AG20443 (cell line): ENCODE results near the gene DUSP18.
A peak's percentile ranks its signal among the peaks of the same experiment; 100 is the strongest.
"Not testable (repeated sequence)": the region's sequence is repeated elsewhere in the genome, so short reads cannot be mapped to it uniquely, and the experiment has no call there.

ENCODE experiments used
- DNase-seq: peaks from one replicate; pipeline ENCODE4 v3.0.0; 2012; ENCODE audit warnings: low spot score, mixed read lengths

DUSP18 gene

DNA sequence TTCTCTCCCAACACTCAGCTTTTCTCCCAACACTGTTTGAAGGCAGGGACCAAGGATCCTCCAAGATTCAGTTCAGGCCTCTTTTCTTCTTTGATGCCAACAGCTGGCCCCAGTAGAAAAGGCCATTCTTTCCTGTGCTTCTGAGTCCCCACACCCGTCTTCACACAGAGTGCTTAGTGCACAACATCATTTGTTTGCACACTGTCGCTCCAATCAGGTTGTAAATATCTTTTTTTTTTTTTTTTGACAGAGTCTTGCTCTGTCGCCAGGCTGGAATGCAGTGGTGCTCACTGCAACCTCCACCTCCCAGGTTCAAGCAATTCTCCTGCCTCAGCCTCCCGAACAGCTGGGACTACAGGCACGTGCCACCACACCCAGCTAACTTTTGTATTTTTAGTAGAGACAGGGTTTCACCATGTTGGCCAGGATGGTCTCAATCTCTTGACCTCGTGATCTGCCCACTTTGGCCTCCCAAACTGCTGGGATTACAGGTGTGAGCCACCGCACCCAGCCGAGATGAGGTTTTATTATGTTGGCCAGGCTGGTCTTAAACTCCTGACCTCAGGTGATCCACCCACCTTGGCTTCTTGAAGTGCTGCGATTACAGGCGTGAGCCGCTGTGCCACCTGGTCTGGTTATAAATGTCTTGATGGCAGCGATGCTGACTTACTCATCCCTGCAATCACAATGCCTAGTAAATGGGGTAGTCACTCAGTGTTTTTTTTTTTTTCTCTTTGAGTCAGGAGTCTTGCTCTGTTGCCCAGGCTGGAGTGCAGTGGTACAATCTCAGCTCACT, 12.4 kb upstream of the DUSP18 start:
- DNase-seq: not testable (repeated sequence)

DNA sequence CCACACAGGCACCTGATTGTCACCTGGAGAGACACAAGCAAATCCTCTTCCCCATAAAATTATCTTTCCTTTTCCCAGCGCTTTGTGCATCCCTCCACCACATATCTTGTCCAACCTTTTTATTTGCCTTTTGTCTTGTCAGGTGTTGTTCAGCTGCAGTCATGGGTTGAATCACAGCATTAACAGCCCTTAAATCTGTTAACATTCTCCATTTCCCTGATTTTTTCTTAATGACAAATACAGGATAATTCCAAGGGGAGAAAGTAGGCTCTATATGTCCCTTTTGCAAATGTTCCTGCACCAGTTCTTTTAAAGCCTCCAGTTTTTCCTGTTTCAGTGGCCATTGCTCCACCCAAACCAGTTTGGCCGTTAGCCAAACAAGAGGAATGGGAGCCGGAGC, 8.9 kb upstream of the DUSP18 start:
- not testable (repeated sequence) for DNase-seq

DNA sequence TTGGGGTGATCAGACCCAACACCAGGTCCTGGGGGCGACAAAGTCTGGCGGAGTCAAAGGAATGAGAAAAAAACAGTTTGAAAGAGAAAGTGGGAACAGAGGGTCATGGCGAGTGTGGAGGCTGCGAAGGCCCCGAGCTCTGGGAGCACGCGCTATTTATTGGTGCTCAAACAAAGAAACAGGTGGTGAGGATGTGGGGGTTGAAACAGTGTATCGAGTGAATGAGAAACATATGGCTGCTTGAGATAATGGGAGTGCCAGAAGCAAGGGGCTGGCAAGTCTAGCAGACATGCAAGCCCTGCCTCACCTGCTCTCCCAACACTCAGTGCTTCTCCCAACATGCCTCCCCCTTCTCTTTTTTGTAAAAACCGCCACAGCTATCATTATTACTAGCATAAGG, 7.8 kb upstream of the DUSP18 start:
- DNase-seq: no peak

DNA sequence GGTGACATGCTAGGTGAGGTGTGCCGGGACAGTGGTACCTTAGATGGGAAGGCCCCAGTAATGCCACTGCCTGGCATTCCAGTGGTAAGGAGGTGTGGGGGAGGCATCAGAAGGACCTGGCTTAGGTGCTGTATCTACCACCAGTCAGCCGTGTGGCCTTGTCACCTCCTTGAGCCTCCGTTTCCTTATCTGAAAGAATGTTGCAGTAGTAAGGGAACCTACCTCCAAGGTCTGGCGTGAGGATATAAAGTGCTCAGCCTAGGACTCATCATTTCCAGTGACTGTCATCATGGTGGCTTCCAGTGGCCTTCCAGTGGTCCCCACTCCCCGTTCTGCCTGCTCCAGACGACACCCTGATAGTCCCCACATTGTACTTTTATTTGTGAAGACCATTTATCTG, 6.8 kb upstream of the DUSP18 start:
- DNase-seq: no peak

DNA sequence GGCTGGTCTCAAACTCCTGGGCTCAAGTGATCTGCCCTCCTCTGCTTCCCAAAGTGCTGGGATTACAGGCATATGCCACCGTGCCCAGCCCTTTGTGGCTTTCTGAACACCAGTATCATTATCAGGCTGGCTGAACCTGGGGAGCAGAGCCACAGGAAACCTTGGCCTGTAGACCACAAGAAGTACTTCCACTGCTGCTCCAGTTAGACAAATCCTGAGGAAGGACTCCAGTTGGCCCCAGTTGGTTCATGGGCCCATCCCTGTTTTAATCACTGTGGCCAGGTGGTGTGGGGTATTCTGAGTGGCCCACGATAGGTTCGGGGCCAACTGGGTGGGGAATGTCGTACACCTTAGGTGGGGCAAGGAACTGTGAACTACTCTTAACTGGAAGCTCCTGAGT, 5.5 kb upstream of the DUSP18 start:
- no peak for DNase-seq

DNA sequence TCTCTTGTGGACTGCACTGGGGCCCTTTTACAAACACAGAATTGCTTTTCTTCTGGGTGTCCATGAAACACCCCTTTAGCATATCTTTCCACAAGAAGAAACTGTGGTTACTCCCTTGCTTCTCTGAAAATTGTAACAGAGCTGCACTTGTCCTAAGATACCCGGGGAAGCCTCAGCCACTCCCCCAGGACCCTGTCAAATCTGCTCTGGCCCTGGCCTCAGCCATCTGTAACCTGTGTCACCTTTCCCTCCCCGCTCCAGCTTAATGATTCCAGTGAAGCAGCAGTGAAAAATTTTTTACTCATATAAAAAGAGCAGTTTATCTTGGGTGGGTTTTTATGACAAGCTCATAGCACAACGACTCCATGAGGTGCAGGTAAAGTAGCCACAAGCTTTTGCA, 3.4 kb upstream of the DUSP18 start:
- DNase-seq: no peak

DNA sequence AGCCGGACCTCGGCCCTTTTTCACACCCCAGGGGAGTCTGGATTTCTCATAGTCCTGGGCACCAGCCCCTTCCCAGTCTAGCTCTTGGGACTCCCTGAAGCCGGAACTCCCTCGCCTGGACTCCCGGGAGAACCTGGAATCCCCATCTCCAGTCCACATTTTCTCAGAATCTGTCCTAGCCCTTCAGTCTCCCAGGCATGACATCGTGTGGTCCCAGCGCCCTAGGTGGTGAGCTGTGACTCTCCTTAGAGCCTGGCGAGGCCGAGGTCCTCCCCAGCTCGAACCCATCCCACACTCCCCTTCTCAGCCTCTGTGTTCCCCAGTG, 673 bp upstream of the DUSP18 start:
- no peak for DNase-seq

DNA sequence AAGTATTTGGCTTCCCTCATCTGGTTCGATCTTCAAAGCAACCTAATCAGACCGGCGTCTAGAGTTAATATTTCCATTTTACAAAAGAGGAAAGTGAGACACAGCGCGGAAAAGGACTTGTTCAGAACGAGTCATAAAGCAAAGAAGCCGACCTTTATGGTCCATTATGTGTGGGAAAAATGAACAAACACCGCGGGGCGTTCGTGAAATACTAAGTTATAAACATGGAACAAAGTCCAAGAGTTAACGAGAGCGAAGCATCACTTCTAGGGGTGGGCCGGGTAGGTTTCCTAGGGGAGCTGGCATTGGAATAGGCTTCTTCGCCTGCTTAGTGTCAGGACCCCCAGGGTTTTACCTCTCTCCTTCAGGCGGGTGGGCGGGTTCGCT, 575 bp downstream of the DUSP18 start:
- DNase-seq: no peak

DNA sequence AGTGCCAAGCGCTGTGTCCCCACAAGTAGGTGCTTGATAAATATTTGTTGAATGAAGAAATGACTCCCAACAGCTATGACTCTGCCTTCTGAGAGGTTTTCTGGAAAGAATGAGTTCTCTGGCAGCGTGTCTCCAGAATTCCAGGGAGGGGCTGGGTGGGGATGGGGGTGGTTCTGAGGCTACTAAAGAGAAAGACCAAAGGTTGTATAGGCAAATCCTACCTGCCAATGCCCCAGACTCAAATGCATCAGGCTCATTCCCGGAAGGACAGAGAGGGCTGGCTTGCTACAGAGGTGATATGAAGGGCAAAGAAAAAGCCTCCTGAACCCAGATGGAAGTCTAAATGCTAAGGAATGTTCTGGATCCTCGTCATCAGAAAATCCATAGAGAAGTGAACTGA, 1.9 kb downstream of the DUSP18 start:
- DNase-seq: peak; percentile 5

DNA sequence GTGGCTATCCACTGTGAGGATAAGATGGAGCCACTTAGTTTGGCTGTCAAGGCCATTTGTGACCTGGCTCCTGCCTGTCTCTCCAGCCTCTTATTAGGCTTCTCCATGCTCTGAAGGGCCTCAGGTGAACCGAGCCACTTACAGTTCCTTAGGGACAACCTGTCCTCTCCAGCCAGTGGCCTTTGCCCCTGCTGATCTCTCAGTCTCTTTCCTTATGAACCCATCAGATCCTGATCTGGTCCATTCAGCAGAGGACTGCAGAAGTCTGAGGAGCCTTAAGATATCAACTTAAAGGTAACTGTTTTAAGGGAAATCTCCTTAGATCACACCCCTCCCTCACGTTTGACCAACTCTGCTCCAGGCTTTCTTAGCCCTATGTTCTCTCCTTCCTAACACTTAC, 2.4 kb downstream of the DUSP18 start:
- no peak for DNase-seq

DNA sequence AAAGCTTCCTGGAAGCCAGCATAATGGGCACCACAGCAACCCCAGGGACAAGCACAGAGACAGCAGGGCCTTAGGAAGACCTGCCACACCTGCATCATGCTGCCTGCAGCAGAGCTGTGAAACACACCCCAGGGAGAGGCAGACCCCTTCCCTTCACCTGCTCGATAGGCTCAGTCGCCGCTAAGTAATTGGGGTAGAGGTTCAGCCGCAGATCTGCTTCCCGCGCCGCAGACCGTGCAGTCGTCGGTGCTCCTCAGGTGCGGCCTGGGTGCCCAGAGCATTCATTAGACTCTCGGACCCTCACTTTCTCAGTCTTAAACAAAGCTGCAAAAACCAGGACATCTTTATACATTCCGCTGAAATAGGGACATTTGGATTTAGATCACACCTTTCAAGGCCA, 2.9 kb downstream of the DUSP18 start:
- no peak for DNase-seq

DNA sequence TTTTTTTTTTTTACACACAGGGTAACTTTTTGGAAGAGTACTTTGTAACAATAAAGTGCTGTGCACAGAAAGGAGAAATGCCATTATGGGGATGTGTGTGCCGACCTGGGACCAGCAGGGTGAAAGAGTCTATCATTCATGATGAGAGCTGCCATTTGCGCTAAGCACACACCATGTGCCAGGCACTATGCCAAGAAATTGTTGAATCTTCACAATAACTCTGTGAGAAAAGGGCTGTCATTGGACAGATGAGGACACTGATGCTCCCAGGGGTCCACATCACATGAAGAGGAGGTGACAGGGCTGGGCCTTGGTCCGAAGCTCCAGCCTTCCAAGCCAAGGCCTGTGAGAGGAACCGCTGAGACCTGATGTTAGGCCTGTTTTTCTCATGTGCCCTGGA, 5.6 kb downstream of the DUSP18 start:
- no peak for DNase-seq

DNA sequence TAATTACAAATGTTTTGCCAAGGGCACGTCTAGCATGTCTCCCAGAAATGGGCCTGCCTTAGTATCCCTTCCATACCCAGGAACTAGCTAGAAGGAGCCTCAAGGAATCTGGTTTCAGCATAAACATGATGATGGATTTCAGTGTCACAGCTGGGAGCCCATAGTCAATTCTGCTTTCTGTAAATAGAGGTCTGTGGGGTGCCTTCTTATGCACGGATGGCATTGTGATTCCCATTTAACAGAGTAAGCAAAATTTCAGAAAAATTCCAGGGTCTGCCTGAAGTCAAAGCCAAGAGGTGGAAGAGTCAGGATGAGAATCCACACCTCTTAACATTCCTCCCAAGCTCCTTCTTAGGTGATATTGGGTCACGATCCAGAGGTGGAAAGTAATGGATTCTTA, 12.1 kb downstream of the DUSP18 start:
- no peak for DNase-seq

DNA sequence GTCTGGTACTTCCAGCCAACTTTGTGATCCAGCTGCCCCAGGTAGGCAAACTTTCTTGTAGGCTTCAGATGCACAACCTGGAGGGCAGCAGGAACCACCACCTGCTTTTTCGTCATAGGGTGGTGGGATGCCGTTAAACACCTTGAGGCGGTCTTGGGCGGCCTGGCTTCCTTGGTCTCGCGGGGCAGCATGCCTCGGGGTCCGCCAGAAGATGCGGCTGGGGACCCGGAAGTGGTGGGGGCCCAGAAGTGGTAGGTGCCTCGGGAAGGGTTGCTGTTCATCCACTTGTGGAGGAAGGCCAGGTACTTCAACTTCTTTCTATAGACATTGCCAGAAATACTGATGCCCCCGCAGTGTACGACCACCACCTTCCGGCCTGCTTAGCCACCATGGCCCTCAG, 13.3 kb downstream of the DUSP18 start:
- DNase-seq: no peak

DNA sequence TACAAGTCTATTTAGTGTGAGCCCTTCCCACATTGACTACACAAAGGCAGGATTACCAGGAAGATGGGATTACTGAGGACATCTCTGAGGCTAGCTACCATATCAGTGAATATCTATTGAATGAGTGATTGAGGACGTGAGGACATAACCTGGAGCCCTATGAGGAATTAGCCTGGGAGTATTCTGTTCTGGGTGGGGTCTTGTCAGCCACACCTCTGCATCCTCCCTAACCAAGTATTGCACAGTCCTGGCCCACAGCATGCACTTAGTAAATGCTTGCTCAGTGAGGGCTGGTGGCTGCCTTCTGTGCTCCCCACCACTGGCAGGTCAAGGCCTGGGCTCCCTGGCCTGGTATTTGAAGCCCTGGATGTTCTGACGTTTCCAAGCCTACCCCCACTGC, 14.8 kb downstream of the DUSP18 start:
- DNase-seq: no peak

DNA sequence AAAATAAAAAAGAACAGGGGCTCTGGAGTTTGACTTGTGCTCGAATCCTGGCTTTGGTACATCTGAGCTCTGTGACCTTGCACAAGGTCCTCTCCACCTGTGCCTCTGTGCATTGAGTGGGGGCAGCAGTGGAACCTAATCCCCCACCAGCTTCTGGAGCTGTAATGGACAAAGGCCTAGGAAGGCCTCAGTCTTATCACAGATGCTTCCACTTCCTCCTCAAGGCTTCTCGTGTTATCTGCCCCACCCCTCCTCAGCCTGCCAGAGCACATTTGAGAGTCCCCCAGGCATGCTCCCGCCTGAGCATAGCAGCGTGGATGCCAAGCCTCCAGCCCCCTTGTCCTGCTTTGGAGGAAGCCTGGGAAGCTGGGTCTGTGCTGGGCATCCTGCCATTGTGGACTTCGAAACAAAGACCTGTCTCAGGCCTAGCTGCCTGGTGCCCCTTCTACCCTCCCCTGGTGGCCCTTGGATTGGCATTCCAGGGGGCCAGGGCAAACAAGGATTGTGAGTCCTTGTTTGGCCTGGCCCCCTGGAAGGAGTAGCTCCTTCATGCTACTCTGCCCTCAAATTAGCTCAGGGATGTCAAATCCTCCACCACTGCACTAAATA, 17.1 kb downstream of the DUSP18 start:
- DNase-seq: no peak

DNA sequence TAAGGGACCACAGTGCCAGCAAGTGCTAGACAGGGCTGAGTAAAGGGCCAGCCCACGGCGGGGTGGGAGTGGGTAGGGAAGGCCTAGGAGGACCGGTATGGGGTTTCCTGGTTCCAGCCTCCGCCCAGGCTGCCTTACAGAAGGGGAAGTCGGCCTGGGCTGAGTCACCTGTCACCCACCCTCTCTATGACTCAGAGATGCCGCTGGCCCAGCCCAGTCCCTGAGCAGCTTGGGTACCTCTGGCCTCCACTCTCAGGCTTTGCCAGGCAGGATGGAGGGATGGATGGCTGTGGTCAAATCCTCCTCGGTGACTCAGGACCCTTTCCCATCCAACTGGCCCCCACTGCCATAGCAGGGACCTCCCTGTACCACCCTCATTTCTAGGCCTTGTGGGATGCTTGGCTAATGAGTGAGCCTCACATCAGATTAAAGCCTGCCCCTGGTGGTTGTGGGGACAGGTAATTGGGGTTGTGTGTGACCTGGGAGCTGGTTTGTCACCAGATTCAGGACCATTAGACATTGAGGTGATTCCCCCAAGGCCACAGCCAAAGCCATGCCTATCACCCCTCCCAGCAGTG, 18.2 kb downstream of the DUSP18 start:
- peak; percentile 91 for DNase-seq

DNA sequence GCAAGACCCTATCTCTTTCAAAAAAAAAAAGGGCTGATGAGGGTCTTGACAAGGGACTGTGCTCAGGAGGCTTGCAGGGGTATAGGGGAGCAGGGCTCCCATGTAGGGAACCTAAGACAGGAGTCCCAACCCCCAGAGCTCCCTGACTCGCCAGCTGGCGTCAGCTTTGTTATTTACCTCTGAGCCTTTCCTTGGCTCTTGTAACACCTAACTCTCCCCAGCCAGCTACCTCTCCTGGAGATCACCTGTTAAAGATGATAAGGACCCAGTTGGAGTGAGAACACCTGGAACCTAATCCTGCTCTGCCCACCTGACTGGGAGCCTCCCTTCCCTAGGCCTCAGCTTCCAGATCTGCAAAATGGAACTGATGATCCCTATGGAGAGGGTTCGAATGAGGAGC, 18.9 kb downstream of the DUSP18 start:
- DNase-seq: no peak

DNA sequence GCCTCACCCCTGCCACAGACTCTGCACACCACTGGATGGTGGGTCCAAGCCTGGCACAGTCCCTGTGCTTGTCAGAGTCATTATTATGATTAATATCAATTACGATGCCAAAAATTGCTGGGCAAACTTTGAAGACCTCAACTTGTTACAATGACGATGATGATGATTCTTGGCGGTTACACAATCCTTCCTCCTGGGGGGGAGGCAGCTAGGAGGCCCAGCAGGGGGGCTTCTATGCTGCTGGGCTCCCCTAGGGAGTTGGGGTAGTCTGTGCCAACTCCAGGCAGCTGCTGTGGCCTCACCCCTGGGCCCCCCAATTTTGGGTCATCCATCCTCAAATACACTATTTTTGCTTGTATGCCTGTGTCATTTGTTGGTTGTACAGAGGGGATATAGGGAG, 20.1 kb downstream of the DUSP18 start:
- no peak for DNase-seq

DNA sequence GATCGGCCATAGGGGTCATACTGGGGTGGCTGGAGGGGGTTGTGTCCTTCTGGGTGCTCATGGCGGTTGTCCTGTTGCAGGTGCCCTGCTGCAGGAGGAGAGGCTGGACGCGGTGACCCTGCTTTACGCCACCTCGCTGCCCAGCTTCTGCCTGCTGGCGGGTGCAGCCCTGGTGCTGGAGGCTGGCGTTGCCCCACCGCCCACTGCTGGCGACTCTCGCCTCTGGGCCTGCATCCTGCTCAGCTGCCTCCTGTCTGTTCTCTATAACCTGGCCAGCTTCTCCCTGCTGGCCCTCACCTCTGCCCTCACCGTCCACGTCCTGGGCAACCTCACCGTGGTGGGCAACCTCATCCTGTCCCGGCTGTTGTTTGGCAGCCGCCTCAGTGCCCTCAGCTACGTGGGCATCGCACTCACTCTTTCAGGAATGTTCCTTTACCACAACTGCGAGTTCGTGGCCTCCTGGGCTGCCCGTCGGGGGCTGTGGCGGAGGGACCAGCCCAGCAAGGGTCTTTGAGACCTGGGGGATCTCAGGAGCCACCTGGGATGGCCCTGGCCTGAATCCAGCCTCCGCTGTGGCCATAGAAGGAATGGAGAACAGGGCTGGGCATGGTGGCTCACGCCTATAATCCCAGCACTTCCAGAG, 21.0 kb downstream of the DUSP18 start:
- DNase-seq: no peak

DNA sequence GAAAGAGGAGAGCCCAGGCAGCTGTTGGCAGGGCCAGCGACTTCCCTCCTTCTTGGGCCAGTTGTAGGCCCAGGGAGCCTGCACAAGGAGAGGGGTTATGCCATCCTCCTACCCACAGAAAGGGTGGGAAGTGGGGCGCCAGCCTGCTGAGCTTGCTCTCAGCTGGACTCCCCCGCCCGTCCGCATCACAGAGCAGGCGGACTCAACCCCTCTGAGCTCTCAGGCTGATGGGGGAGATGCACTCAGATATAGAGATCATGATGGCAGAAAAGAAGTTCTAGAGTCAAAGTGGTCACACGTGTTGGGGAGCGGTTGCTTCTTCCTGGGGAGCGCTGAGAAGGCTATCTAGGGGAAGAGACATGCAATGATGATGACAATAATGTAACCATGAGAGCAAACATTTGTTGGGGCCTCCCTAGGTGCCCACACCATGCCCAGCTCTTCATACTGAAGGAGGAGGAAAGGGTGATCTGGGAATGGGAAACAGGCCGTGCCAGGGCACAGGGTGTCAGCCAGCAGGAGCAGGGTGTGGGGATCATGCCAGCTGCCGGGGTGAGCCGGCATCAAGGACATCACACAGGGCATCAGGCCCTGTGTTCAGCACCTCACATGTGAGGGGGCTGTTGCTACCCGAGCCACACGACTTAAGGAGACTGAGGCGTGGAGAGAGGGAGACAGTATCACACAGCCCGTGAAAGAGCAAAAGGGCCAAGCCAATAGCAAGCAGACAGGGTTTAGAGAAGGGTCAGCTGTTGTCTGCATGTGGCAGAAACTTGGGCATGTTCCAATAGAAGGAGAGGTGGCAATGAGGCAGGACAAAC, 24.4 kb downstream of the DUSP18 start:
- no peak for DNase-seq

DNA sequence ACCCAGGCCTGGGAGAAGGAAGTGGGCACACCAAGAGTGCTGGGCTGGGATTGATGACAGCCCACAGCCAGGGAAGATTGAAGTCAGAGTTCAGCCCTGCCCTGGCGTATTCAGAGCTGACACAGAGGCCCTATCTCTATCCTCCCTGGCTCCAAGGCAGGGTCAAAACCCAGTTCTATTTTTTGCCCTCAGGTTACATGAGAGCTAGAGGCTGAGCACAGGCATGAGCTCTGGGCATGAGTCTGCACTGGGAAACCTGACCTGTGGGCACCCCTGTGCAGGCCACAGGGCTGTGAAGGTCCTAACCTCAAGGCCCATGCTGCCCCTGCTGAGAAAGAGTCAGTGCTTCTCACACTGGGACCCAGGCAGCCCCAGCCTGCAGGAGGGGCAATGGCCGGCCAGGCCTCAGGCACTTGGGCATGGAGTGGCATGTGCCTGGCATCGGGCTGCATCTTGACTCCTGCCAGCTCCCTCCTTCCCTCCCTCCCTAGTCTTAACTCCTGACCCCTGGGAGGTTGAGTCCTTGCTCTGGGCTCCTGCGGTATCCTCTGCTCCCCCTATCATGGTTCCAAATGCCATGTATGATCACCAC, 26.7 kb downstream of the DUSP18 start:
- no peak for DNase-seq
